Measurements from ENCODE around the gene SHISA9. TPM values are rescaled to one million over a fixed set of nuclear protein-coding genes. Genes with fewer than 3 reads are reported as not detected.

Gene SHISA9
- total RNA-seq, 2 donors from 2014 or later = 0.08 to 0.24 TPM

GRCh38 chr16:13139661-13140241 lies 238.4 kb downstream of the SHISA9 start:
- no peaks in the 10 kb centered on the region for H3K4me1 Mint-ChIP-seq
- H3K9me3 Mint-ChIP-seq = peaks cover 15% of the 10 kb centered on the region
- H3K4me3 Mint-ChIP-seq = no peak overlapping the region
- ATAC-seq (replicated peaks) = no peak
- H3K36me3 Mint-ChIP-seq (ENCODE audit: low read depth) = no peaks in the 10 kb centered on the region
- no peaks in the 10 kb centered on the region for H3K27me3 Mint-ChIP-seq
- H3K27ac Mint-ChIP-seq = no peak overlapping the region

DNA sequence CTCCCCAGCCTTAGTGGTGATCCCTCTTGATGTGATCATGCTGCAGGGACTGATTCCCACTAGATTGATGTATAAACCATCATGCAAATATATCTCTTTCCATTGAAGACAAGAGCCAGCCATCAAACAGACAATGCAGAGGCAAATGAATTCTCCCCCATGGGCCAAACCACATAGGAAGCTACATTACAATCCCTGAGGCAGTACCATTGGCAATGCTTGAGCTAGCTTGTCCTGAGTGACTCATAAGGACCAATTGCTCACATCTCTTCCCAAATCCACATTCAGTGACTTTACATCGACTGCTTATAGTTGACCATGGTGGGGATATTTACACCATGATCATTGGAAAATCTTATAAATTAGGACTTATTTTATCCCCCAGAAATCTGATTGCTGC lies 242.2 kb downstream of the SHISA9 start:
- Mint-ChIP-seq H3K4me1 (no peaks in the 10 kb centered on the region), H3K4me3 (no peak overlapping the region), H3K36me3 (ENCODE audit: low read depth) (no peaks in the 10 kb centered on the region), H3K27me3 (no peaks in the 10 kb centered on the region), H3K9me3 (peaks cover 10% of the 10 kb centered on the region), H3K27ac (no peak overlapping the region)
- ATAC-seq (replicated peaks) = no peak

GRCh38 chr16:13146829-13147228 lies 245.4 kb downstream of the SHISA9 start:
- H3K27me3 Mint-ChIP-seq = no peaks in the 10 kb centered on the region
- H3K4me1 Mint-ChIP-seq = no peaks in the 10 kb centered on the region
- H3K36me3 Mint-ChIP-seq (ENCODE audit: low read depth) = no peaks in the 10 kb centered on the region
- no peak overlapping the region for H3K4me3 Mint-ChIP-seq
- no peak overlapping the region for H3K27ac Mint-ChIP-seq
- peaks cover 7% of the 10 kb centered on the region for H3K9me3 Mint-ChIP-seq
- no peak for ATAC-seq (replicated peaks)

DNA sequence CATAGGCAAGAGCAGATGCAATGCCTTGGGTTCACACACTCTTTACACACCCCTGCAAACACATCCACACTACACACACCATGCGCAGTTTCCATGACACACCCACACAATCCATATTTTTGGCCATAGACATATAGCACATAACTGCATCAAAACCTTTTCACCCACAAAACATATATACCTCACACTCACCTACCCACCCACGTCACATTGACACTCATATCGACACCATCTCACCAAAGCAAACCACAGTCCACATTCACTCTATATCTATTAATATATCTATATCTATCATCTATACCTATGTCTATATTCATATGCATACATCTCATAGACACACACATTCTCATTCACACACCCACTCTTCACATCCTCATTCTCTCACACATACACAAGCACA lies 246.9 kb downstream of the SHISA9 start:
- no peaks in the 10 kb centered on the region for H3K36me3 Mint-ChIP-seq (ENCODE audit: low read depth)
- H3K4me1 Mint-ChIP-seq = no peaks in the 10 kb centered on the region
- H3K4me3 Mint-ChIP-seq = no peak overlapping the region
- H3K27ac Mint-ChIP-seq = no peak overlapping the region
- H3K27me3 Mint-ChIP-seq = no peaks in the 10 kb centered on the region
- ATAC-seq (replicated peaks) = no peak
- H3K9me3 Mint-ChIP-seq = peaks cover 12% of the 10 kb centered on the region

DNA sequence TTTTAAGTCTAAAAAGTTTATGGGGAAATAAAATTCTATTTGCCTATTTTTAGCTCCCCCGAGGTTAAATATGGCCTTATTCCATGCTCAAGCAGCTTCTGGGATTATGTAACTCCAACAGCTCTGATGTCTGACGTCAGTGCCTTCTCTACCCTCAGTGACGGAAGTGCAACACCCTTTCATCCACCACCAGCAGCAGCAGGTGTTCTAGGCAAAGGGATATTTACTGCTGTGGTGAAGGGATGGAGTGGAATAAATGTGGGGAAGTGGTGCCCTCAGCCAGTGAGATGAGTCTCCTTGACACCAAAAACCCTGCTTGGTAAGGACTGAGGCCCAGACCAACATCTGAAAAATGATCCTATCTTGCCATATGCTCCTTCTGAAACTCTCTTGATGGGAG lies 247.4 kb downstream of the SHISA9 start:
- ATAC-seq (replicated peaks) = no peak
- H3K9me3 Mint-ChIP-seq = peaks cover 12% of the 10 kb centered on the region
- H3K27me3 Mint-ChIP-seq = no peaks in the 10 kb centered on the region
- no peaks in the 10 kb centered on the region for H3K4me1 Mint-ChIP-seq
- no peak overlapping the region for H3K27ac Mint-ChIP-seq
- no peak overlapping the region for H3K4me3 Mint-ChIP-seq
- H3K36me3 Mint-ChIP-seq (ENCODE audit: low read depth) = no peaks in the 10 kb centered on the region

GRCh38 chr16:13150181-13150885 lies 248.9 kb downstream of the SHISA9 start:
- Mint-ChIP-seq H3K4me1 (no peaks in the 10 kb centered on the region), H3K27ac (no peak overlapping the region), H3K4me3 (no peak overlapping the region), H3K36me3 (ENCODE audit: low read depth) (no peaks in the 10 kb centered on the region), H3K27me3 (peaks cover 3% of the 10 kb centered on the region), H3K9me3 (peaks cover 9% of the 10 kb centered on the region)
- no peak for ATAC-seq (replicated peaks)

GRCh38 chr16:13153696-13154095 lies 252.3 kb downstream of the SHISA9 start:
- no peak for ATAC-seq (replicated peaks)
- Mint-ChIP-seq H3K36me3 (ENCODE audit: low read depth) (no peaks in the 10 kb centered on the region), H3K27ac (no peak overlapping the region), H3K4me3 (no peak overlapping the region), H3K9me3 (peaks cover 12% of the 10 kb centered on the region), H3K27me3 (peaks cover 3% of the 10 kb centered on the region), H3K4me1 (no peaks in the 10 kb centered on the region)

GRCh38 chr16:13154799-13155198 lies 253.4 kb downstream of the SHISA9 start:
- peaks cover 12% of the 10 kb centered on the region for H3K9me3 Mint-ChIP-seq
- ATAC-seq (replicated peaks) = no peak
- no peaks in the 10 kb centered on the region for H3K36me3 Mint-ChIP-seq (ENCODE audit: low read depth)
- peaks cover 3% of the 10 kb centered on the region for H3K27me3 Mint-ChIP-seq
- no peak overlapping the region for H3K4me3 Mint-ChIP-seq
- no peaks in the 10 kb centered on the region for H3K4me1 Mint-ChIP-seq
- no peak overlapping the region for H3K27ac Mint-ChIP-seq

DNA sequence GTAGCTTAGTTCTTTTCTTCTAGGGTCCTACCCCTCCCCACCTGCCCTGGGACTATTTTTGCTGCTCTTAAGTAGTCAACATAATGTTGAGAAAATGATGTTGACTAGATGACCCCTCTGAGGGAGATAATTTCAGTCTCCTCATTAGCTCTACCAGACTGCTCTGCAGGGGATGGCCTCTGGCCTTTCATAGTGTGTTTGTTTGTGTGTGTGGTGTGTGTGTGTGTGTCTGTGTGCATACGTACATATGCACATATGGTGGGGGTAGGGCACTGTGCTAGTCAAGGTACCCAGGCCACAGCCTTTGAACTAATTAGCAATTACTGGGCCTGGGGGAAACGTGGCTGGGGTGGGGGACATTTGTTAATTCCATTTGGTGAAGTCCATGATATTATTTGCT lies 254.0 kb downstream of the SHISA9 start:
- H3K4me1 Mint-ChIP-seq = no peaks in the 10 kb centered on the region
- H3K4me3 Mint-ChIP-seq = no peak overlapping the region
- peaks cover 9% of the 10 kb centered on the region for H3K9me3 Mint-ChIP-seq
- H3K27ac Mint-ChIP-seq = no peak overlapping the region
- no peaks in the 10 kb centered on the region for H3K36me3 Mint-ChIP-seq (ENCODE audit: low read depth)
- ATAC-seq (replicated peaks) = no peak
- peaks cover 3% of the 10 kb centered on the region for H3K27me3 Mint-ChIP-seq

- ATAC-seq (replicated peaks) = no peak
These were observed 254.4 kb downstream of the SHISA9 start for GRCh38 chr16:13155780-13156179.

GRCh38 chr16:13157082-13157481 lies 255.7 kb downstream of the SHISA9 start:
- Mint-ChIP-seq H3K27ac (no peak overlapping the region), H3K27me3 (peaks cover 3% of the 10 kb centered on the region), H3K4me3 (no peak overlapping the region), H3K9me3 (peaks cover 9% of the 10 kb centered on the region), H3K36me3 (ENCODE audit: low read depth) (no peaks in the 10 kb centered on the region), H3K4me1 (no peaks in the 10 kb centered on the region)
- ATAC-seq (replicated peaks) = no peak

More at GRCh38 chr16:13155780-13156179, 254.4 kb downstream of the SHISA9 start:
- H3K36me3 Mint-ChIP-seq (ENCODE audit: low read depth) = no peaks in the 10 kb centered on the region
- peaks cover 9% of the 10 kb centered on the region for H3K9me3 Mint-ChIP-seq
- no peak overlapping the region for H3K4me3 Mint-ChIP-seq
- peaks cover 3% of the 10 kb centered on the region for H3K27me3 Mint-ChIP-seq
- no peak overlapping the region for H3K27ac Mint-ChIP-seq
- no peaks in the 10 kb centered on the region for H3K4me1 Mint-ChIP-seq

- H3K36me3 Mint-ChIP-seq (ENCODE audit: low read depth) = no peaks in the 10 kb centered on the region
- peaks cover 3% of the 10 kb centered on the region for H3K9me3 Mint-ChIP-seq
- H3K4me1 Mint-ChIP-seq = no peaks in the 10 kb centered on the region
- no peak overlapping the region for H3K27ac Mint-ChIP-seq
- H3K27me3 Mint-ChIP-seq = peaks cover 3% of the 10 kb centered on the region
- H3K4me3 Mint-ChIP-seq = no peak overlapping the region
- ATAC-seq (replicated peaks) = no peak
These were observed 257.0 kb downstream of the SHISA9 start for GRCh38 chr16:13158427-13158826.

GRCh38 chr16:13165024-13165423 lies 263.6 kb downstream of the SHISA9 start:
- ATAC-seq (replicated peaks) = no peak
- no peak overlapping the region for H3K27ac Mint-ChIP-seq
- no peak overlapping the region for H3K4me3 Mint-ChIP-seq
- H3K27me3 Mint-ChIP-seq = no peaks in the 10 kb centered on the region
- no peaks in the 10 kb centered on the region for H3K4me1 Mint-ChIP-seq
- peaks cover 14% of the 10 kb centered on the region for H3K9me3 Mint-ChIP-seq
- H3K36me3 Mint-ChIP-seq (ENCODE audit: low read depth) = no peaks in the 10 kb centered on the region

DNA sequence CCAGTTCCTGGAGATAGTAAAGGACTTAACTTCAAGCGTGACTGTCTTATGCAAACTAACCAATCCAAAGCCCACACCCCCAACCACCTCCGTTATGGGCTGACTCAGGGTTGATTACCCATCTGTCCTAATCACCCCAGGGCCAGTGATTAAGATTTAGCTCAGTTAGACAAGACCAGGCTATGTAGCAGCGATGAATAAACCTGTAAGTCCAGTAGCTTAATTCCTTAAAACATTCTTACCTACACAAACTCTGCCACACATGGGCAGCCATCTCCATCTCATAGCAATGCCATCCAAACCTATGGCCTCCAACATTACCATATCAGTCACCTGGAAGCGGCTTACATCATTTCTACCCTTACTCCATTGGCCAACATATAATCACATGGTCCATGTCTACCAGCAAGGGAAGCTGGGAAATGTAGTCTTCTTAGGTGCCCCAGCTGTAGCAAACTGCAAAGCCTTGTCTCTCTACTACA lies 266.7 kb downstream of the SHISA9 start:
- Mint-ChIP-seq H3K4me1 (no peaks in the 10 kb centered on the region), H3K4me3 (no peak overlapping the region), H3K27ac (no peak overlapping the region), H3K9me3 (peaks cover 14% of the 10 kb centered on the region), H3K36me3 (ENCODE audit: low read depth) (no peaks in the 10 kb centered on the region), H3K27me3 (no peaks in the 10 kb centered on the region)
- no peak for ATAC-seq (replicated peaks)

DNA sequence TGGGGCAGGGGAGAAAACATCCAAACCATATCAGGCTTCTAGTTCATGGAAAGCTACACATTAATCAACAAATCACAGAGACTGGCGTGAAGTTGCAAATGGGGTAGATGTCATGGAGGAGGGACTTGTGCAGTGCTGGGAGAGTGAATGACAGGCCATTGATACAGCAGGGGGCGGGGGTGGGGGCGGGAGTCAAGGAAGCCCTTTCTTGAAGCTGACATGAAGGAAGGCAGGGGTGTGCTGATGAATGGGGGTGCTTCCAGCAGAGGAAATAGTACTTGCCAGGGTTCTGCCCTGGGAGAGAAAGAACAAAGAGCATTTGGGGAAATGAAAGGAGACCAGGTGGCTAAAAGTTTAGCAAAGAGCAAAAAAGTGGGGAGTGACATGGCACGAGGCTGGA lies 269.9 kb downstream of the SHISA9 start:
- Mint-ChIP-seq H3K27ac (no peak overlapping the region), H3K4me1 (no peaks in the 10 kb centered on the region), H3K4me3 (no peak overlapping the region), H3K36me3 (ENCODE audit: low read depth) (no peaks in the 10 kb centered on the region), H3K9me3 (peaks cover 11% of the 10 kb centered on the region), H3K27me3 (peaks cover 4% of the 10 kb centered on the region)
- no peak for ATAC-seq (replicated peaks)
